B cell (primary cell): ENCODE measurements around the gene ANKRD11. TPM values are rescaled to one million over a fixed set of nuclear protein-coding genes. Genes with fewer than 3 reads are reported as not detected.

Experiments
- ATAC-seq: fragments of 200-7000 bp; cut with Tn5 transposase; one replicate; pipeline ENCODE4 v1.10.0; 2021; ENCODE audit warnings: low read depth, mild to moderate bottlenecking, moderate number of reproducible peaks, moderate library complexity
- CTCF ChIA-PET: fragments of 350-600 bp; sonication (Branson Sonifier 250); formaldehyde crosslinking; loops from one replicate; lab custom pipeline; 2021; ENCODE audit warnings: antibody characterized with exemption, inconsistent platforms; lab: Charles Lee
- POLR2A ChIA-PET: fragments of 350-600 bp; sonication (Branson Sonifier 250); formaldehyde crosslinking; loops from one replicate; lab custom pipeline; 2021; ENCODE audit warnings: antibody characterized with exemption; lab: Charles Lee
- DNase-seq: peaks from one replicate; pipeline ENCODE4 v3.0.0; 2013
- H2AFZ ChIP-seq: 2 replicates; pipeline ENCODE4 v1.6.1; 2012; ENCODE audit warnings: mild to moderate bottlenecking, low read depth, low read length; ENCODE audit not compliant: insufficient read depth, poor library complexity, severe bottlenecking
- H3K27ac ChIP-seq, 2 donors: 1 replicate in 1 of 2; 2 replicates in 1 of 2; pipeline ENCODE4 v1.5.1; 2012 to 2013; ENCODE audit warnings: low read length in 2 of 2, mild to moderate bottlenecking in 2 of 2, moderate library complexity in 1 of 2
- H3K27me3 ChIP-seq, 4 experiments: fragments of 200-600 bp in 1 of 4; sonication (generic) in 1 of 4; replicated peaks in 1 of 4; 1 replicate in 2 of 4; 2 replicates in 2 of 4; pipeline versions ENCODE4 v1.6.1 to v1.7.0; 2013 to 2016; ENCODE audit warnings: low read length in 3 of 4, mild to moderate bottlenecking in 2 of 4, mixed read lengths in 1 of 4, moderate library complexity in 1 of 4; ENCODE audit not compliant: insufficient read depth in 4 of 4, control insufficient read depth in 3 of 4; ENCODE audit errors: control extremely low read depth in 1 of 4
- H3K36me3 ChIP-seq, 2 experiments: replicated peaks in 1 of 2; 1 replicate in 1 of 2; 2 replicates in 1 of 2; pipeline versions ENCODE4 v1.6.1 to v1.7.1; 2013; ENCODE audit warnings: low read length in 1 of 2; ENCODE audit not compliant: insufficient read depth in 2 of 2, control insufficient read depth in 1 of 2; ENCODE audit errors: control extremely low read depth in 1 of 2, extremely low read depth in 1 of 2
- H3K4me1 ChIP-seq, 2 donors: fragments of 200-600 bp in 1 of 2; sonication (generic) in 1 of 2; 1 replicate in 1 of 2; 2 replicates in 1 of 2; pipeline versions ENCODE4 v1.5.1 to v1.6.1; 2013 to 2017; ENCODE audit warnings: low read length in 2 of 2; ENCODE audit not compliant: control insufficient read depth in 2 of 2, insufficient read depth in 2 of 2
- H3K4me2 ChIP-seq: replicated peaks from 2 replicates; pipeline ENCODE3; 2012; ENCODE audit warnings: mild to moderate bottlenecking, low read depth, low read length; ENCODE audit not compliant: poor library complexity, severe bottlenecking
- H3K4me3 ChIP-seq, 5 experiments: fragments of 200-600 bp in 1 of 5; sonication (generic) in 1 of 5; 1 replicate in 3 of 5; 2 replicates in 2 of 5; pipeline versions ENCODE4 v1.5.1 to v1.7.0; 2011 to 2016; ENCODE audit warnings: low read length in 4 of 5, mild to moderate bottlenecking in 4 of 5, low read depth in 2 of 5, control low read depth in 1 of 5, moderate library complexity in 1 of 5; ENCODE audit not compliant: insufficient read depth in 1 of 5; ENCODE audit errors: control extremely low read depth in 1 of 5, extremely low read depth in 1 of 5
- H3K79me2 ChIP-seq: fragments of 200-600 bp; sonication (generic); one replicate; pipeline ENCODE4 v1.6.0; 2016; ENCODE audit warnings: low read length; ENCODE audit not compliant: control insufficient read depth, insufficient read depth
- H3K9ac ChIP-seq: fragments of 200-600 bp; sonication (generic); 2 replicates; pipeline ENCODE4 v1.6.1; 2017; ENCODE audit warnings: mild to moderate bottlenecking, low read length, moderate library complexity
- H3K9me3 ChIP-seq, 3 donors: one replicate each; pipeline versions ENCODE4 v1.6.1 to v1.7.1; 2013; ENCODE audit warnings: low read length in 2 of 3; ENCODE audit not compliant: control insufficient read depth in 2 of 3, insufficient read depth in 1 of 3; ENCODE audit errors: control extremely low read depth in 1 of 3
- H4K20me1 ChIP-seq: 2 replicates; pipeline ENCODE4 v1.6.0; 2012; ENCODE audit warnings: mild to moderate bottlenecking, low read length; ENCODE audit not compliant: insufficient read depth, control insufficient read depth, poor library complexity, severe bottlenecking
- H3K27ac Mint-ChIP-seq: one replicate; pipeline ENCODE4 v1.8.0; 2021; ENCODE audit warnings: mixed read lengths
- H3K27me3 Mint-ChIP-seq: one replicate; pipeline ENCODE4 v1.8.0; 2021; ENCODE audit warnings: mixed read lengths
- H3K4me1 Mint-ChIP-seq: one replicate; pipeline ENCODE4 v1.8.0; 2021; ENCODE audit warnings: mixed read lengths
- H3K4me3 Mint-ChIP-seq: one replicate; pipeline ENCODE4 v1.8.0; 2021; ENCODE audit warnings: mixed read lengths
- H3K9me3 Mint-ChIP-seq: one replicate; pipeline ENCODE4 v1.8.0; 2022; ENCODE audit warnings: mixed read lengths; ENCODE audit not compliant: insufficient read depth
- EZH2 ChIP-seq: IDR thresholded peaks from 2 replicates; pipeline ENCODE4 v1.6.1; 2012; ENCODE audit warnings: borderline replicate concordance, low read depth, mild to moderate bottlenecking, moderate library complexity, low read length; ENCODE audit not compliant: insufficient read depth, poor library complexity, severe bottlenecking
- WGBS: methylation state at CpG from one replicate; pipeline ENCODE4 v1.1.5; 2013; ENCODE audit warnings: missing lambda C conversion rate; ENCODE audit not compliant: insufficient coverage; 5-methylcytosine and 5-hydroxymethylcytosine counted together
- intact Hi-C: fragments of 100-400 bp; cut with micrococcal nuclease; formaldehyde crosslinking; loops from one replicate; pipeline ENCODE4 v1.10.0; 2022
- polyA plus RNA-seq: library from polyadenylated mRNA; depleted of rRNA; stranded (reverse); fragments of >200 nt; gene quantifications from 2 replicates; pipeline ENCODE4 v1.2.3, GENCODE V29; 2012
- total RNA-seq, 2 donors: library from RNA; stranded (reverse); fragments of 120-200 nt in 1 of 2; gene quantifications; 1 replicate in 1 of 2; 2 replicates in 1 of 2; pipeline versions ENCODE4 v1.2.3 to v1.2.4, GENCODE V29; 2013 to 2022
- TF ChIP-seq, protein P1 (sequence below): fragments of 200-600 bp; IDR thresholded peaks from one replicate; pipeline ENCODE4 v1.8.0; 2022; ENCODE audit warnings: antibody characterized with exemption, mild to moderate bottlenecking

Gene ANKRD11
- total and polyA plus RNA-seq, 2 donors (not counting 1 experiment from before 2014, with no cell fraction given), result 67.9 to 314 TPM

DNA sequence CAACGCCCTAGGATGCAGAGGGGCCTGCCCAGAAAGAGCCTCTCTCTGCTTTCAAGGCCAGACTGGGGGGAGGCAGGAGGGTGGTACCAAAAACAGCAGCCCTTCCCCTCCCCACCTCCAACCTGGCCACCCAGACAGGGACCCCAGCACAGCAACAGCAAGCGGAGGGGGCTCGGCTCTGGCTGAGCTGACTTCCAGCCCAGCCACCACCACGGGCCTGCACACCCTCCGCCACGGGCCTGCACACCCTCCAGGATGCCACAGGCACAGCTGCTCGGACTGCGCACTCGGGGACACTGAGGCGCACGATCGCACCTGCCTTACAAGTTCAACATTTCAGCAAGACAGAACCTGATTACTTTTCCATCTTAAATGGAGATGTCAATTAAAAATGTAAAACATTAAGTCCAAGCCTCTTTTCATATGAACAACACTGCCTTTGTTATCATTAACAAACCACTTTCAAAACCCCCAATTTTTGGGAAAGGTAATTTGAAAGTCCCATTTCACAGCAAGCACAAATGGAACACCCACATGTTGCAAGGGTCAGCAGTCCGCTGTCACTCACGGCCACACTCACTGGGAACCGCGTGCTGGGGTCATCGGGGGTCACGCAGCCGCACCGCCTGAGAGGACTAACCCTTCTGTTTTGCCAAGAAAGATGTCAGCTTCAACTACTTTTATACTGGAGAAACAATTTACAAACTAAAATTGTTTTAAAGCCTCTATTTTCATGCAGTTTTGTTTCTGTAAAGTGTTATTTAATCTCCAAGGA is 76.4 kb downstream of the ANKRD11 start:
- H4K20me1 ChIP-seq, result peaks cover 99% of the 10 kb centered on the region
- CTCF ChIA-PET, result no interaction called here
- intact Hi-C loops, result no loop called here
- DNase-seq, result no peak
- Mint-ChIP-seq H3K4me1 (peaks cover 67% of the 10 kb centered on the region), H3K27ac (no peak overlapping the region), H3K4me3 (no peak overlapping the region), H3K9me3 (no peaks in the 10 kb centered on the region), H3K27me3 (no peaks in the 10 kb centered on the region)
- POLR2A ChIA-PET, result no interaction called here
- peaks cover 100% of the 10 kb centered on the region for H3K79me2 ChIP-seq
- H3K9ac ChIP-seq, result no peak overlapping the region
- WGBS, result 89% methylated on average over 7 of the region's 20 CpGs
- TF ChIP-seq, protein P1, sequence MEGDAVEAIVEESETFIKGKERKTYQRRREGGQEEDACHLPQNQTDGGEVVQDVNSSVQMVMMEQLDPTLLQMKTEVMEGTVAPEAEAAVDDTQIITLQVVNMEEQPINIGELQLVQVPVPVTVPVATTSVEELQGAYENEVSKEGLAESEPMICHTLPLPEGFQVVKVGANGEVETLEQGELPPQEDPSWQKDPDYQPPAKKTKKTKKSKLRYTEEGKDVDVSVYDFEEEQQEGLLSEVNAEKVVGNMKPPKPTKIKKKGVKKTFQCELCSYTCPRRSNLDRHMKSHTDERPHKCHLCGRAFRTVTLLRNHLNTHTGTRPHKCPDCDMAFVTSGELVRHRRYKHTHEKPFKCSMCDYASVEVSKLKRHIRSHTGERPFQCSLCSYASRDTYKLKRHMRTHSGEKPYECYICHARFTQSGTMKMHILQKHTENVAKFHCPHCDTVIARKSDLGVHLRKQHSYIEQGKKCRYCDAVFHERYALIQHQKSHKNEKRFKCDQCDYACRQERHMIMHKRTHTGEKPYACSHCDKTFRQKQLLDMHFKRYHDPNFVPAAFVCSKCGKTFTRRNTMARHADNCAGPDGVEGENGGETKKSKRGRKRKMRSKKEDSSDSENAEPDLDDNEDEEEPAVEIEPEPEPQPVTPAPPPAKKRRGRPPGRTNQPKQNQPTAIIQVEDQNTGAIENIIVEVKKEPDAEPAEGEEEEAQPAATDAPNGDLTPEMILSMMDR, result no peak
- TF ChIP-seq EZH2, result no peak
- H3K27me3 ChIP-seq, result no peaks in the 10 kb centered on the region
- no peak overlapping the region for H2AFZ ChIP-seq
- no peak for ATAC-seq
- no peak overlapping the region for H3K27ac ChIP-seq
- no peaks in the 10 kb centered on the region for H3K9me3 ChIP-seq
- H3K4me1 ChIP-seq, result peaks cover 31 to 42% of the 10 kb centered on the region in 2 donors
- H3K4me3 ChIP-seq, result no peak overlapping the region
- peaks cover 0 to 26% of the 10 kb centered on the region in 2 experiments for H3K36me3 ChIP-seq
- no peak overlapping the region for H3K4me2 ChIP-seq

DNA sequence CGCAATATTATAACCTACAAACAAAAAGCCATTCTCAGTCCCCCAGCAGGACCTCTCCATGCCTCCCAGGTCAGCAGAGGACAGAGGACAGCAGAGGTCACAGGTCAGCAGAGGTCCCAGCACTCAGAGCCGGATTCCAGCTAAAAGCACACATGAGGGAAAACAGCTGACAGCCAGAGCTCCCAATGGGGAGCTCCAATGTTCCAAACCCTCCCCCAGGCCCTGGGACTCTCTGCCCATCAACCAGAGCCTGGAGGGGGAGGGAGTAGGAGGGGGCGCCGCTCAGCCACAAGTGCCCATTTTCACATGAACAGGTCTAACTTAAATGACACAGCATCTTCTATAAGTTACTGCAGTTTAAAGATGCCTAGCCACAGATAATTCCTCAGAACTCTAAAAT is 77.5 kb downstream of the ANKRD11 start:
- ChIA-PET POLR2A (no interaction called here), CTCF (no interaction called here)
- H3K4me1 Mint-ChIP-seq, result peaks cover 72% of the 10 kb centered on the region
- no peak for ATAC-seq
- H3K27me3 Mint-ChIP-seq, result no peaks in the 10 kb centered on the region
- 100% methylated on average over 1 of the region's 4 CpGs for WGBS
- intact Hi-C loops, result no loop called here
- H3K27ac ChIP-seq, result no peak overlapping the region
- H3K27ac Mint-ChIP-seq, result no peak overlapping the region
- TF ChIP-seq, protein P1, result no peak
- TF ChIP-seq EZH2, result no peak
- H3K4me3 Mint-ChIP-seq, result no peak overlapping the region
- H3K36me3 ChIP-seq, result peaks cover 0 to 18% of the 10 kb centered on the region in 2 experiments
- peaks cover 100% of the 10 kb centered on the region for H3K79me2 ChIP-seq
- no peak for DNase-seq
- no peak overlapping the region for H3K4me2 ChIP-seq
- no peaks in the 10 kb centered on the region for H3K9me3 Mint-ChIP-seq
- no peaks in the 10 kb centered on the region for H3K9me3 ChIP-seq
- no peaks in the 10 kb centered on the region for H3K27me3 ChIP-seq
- H4K20me1 ChIP-seq, result peaks cover 99% of the 10 kb centered on the region
- peaks cover 43 to 53% of the 10 kb centered on the region in 2 donors for H3K4me1 ChIP-seq
- H3K4me3 ChIP-seq, result no peak overlapping the region
- H3K9ac ChIP-seq, result no peak overlapping the region
- no peak overlapping the region for H2AFZ ChIP-seq
